ENCODE measurements around the gene GYS1.

DNA sequence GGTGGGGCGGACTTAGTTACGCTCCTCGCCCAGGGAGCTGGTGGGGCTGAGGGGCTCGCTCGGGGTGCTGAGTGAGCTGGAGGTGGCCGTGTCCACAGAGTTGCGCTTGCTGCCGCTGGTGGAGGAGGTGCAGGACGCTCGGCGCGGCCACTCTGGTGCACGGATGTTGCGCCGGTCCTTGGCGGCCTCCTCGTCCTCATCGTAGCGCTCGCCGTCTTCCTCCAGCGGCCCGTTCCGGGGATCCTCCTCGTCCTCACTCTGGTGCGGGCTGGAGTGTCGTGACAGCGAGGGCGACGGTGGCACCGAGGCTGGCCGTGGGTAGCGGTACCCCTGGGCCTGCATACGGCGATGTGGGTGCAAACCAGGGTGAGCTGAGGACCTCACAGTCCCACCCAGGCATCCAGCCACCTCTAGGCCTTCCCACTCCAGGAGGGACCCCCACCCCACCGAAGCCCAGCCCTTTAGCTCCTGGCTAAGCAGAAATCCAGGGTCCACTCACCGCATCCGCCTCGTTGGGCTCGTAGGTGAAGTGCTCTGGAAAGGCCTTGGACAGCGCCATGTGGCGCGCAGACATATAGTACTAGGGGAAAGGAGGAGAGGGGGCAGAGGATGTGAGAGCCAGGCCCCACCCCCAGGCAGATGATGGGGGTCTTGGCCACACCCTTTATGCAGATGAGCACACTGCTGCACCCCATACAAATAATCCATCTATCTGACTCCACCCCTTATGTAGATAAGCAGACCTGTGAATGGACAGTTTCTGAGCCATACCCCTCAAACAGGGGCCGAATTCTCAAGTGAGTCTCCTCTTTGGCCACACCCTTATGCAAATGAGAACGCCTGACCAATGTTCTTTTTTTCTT lies 23.6 kb downstream of the GYS1 start:
- TF ChIP-seq, protein P1, sequence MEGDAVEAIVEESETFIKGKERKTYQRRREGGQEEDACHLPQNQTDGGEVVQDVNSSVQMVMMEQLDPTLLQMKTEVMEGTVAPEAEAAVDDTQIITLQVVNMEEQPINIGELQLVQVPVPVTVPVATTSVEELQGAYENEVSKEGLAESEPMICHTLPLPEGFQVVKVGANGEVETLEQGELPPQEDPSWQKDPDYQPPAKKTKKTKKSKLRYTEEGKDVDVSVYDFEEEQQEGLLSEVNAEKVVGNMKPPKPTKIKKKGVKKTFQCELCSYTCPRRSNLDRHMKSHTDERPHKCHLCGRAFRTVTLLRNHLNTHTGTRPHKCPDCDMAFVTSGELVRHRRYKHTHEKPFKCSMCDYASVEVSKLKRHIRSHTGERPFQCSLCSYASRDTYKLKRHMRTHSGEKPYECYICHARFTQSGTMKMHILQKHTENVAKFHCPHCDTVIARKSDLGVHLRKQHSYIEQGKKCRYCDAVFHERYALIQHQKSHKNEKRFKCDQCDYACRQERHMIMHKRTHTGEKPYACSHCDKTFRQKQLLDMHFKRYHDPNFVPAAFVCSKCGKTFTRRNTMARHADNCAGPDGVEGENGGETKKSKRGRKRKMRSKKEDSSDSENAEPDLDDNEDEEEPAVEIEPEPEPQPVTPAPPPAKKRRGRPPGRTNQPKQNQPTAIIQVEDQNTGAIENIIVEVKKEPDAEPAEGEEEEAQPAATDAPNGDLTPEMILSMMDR (conservative IDR thresholded peaks at IDR 0.05; ENCODE audit: low read depth in 2 of 2): no peak
- no peak for TF ChIP-seq POLR2AphosphoS5 (IDR thresholded peaks at IDR 0.05; ENCODE audit: low read depth)
